ENCODE data around the gene C4orf36.

C4orf36 gene

DNA sequence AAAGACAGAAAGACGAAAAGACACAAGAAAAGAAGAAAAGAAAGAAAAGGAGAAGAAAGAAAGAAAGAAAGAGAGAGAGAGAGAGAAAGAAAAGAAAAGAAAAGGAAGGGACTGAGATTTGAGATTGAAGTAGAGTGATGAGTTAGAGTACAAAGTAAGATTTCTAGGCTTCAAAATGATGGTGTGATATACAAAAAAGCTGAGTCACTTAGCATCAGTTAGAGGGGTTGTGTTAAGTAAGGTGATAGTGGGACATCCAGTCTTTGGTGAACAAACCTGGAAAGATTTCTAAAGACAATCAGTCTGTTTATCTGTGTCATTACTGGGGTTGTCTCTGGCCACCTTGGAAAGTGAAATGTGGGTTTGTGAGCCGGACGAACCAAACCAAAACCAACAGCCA lies 56.5 kb downstream of the C4orf36 start:
- Histone ChIP-seq H3K27me3 (ENCODE audit: control insufficient read depth, insufficient read depth, low read length, poor library complexity, severe bottlenecking) (no peaks in the 10 kb centered on the region), H3K9me3 (ENCODE audit: control insufficient read depth, low read length) (no peaks in the 10 kb centered on the region), H3K4me1 (ENCODE audit: control insufficient read depth, insufficient read depth, low read length) (no peaks in the 10 kb centered on the region), H3K36me3 (ENCODE audit: control insufficient read depth, insufficient read depth, low read length) (no peaks in the 10 kb centered on the region), H3K27ac (ENCODE audit: insufficient read depth, low read depth, low read length, poor library complexity, severe bottlenecking) (no peak overlapping the region), H3K4me3 (ENCODE audit: insufficient read depth, low read depth, low read length) (no peak overlapping the region)
- 90 to 91% methylated on average over 1 to 3 of the region's 3 CpGs for WGBS, 2 experiments

GRCh38 chr4:86834901-86835300 lies 57.3 kb downstream of the C4orf36 start:
- H3K27ac ChIP-seq (ENCODE audit: insufficient read depth, low read depth, low read length, poor library complexity, severe bottlenecking), result no peak overlapping the region
- no peaks in the 10 kb centered on the region for H3K9me3 ChIP-seq (ENCODE audit: control insufficient read depth, low read length)
- WGBS, 2 experiments, result 97 to 98% methylated on average over 3 of the region's 3 CpGs
- no peaks in the 10 kb centered on the region for H3K36me3 ChIP-seq (ENCODE audit: control insufficient read depth, insufficient read depth, low read length)
- H3K4me3 ChIP-seq (ENCODE audit: insufficient read depth, low read depth, low read length), result no peak overlapping the region
- H3K27me3 ChIP-seq (ENCODE audit: control insufficient read depth, insufficient read depth, low read length, poor library complexity, severe bottlenecking), result no peaks in the 10 kb centered on the region
- H3K4me1 ChIP-seq (ENCODE audit: control insufficient read depth, insufficient read depth, low read length), result no peaks in the 10 kb centered on the region

- 91 to 93% methylated on average over 1 of the region's 1 CpG for WGBS, 2 experiments
- H3K9me3 ChIP-seq (ENCODE audit: control insufficient read depth, low read length), result no peaks in the 10 kb centered on the region
- H3K27me3 ChIP-seq (ENCODE audit: control insufficient read depth, insufficient read depth, low read length, poor library complexity, severe bottlenecking), result no peaks in the 10 kb centered on the region
- no peak overlapping the region for H3K27ac ChIP-seq (ENCODE audit: insufficient read depth, low read depth, low read length, poor library complexity, severe bottlenecking)
- H3K4me1 ChIP-seq (ENCODE audit: control insufficient read depth, insufficient read depth, low read length), result no peaks in the 10 kb centered on the region
- H3K36me3 ChIP-seq (ENCODE audit: control insufficient read depth, insufficient read depth, low read length), result no peaks in the 10 kb centered on the region
- H3K4me3 ChIP-seq (ENCODE audit: insufficient read depth, low read depth, low read length), result no peak overlapping the region
Measured at GRCh38 chr4:86833615-86834014, 58.6 kb downstream of the C4orf36 start.

- Histone ChIP-seq H3K4me3 (ENCODE audit: insufficient read depth, low read depth, low read length) (no peak overlapping the region), H3K9me3 (ENCODE audit: control insufficient read depth, low read length) (no peaks in the 10 kb centered on the region), H3K27me3 (ENCODE audit: control insufficient read depth, insufficient read depth, low read length, poor library complexity, severe bottlenecking) (no peaks in the 10 kb centered on the region), H3K36me3 (ENCODE audit: control insufficient read depth, insufficient read depth, low read length) (no peaks in the 10 kb centered on the region), H3K27ac (ENCODE audit: insufficient read depth, low read depth, low read length, poor library complexity, severe bottlenecking) (no peak overlapping the region), H3K4me1 (ENCODE audit: control insufficient read depth, insufficient read depth, low read length) (no peaks in the 10 kb centered on the region)
- 94 to 97% methylated on average over 5 of the region's 5 CpGs for WGBS, 2 experiments
Measured at GRCh38 chr4:86831262-86832130, 60.7 kb downstream of the C4orf36 start.
